WTC11 (cell line): ENCODE data around the gene THAP2. TPM values are rescaled to one million over a fixed set of nuclear protein-coding genes. Genes with fewer than 3 reads are reported as not detected.

Experiments used
- ATAC-seq: fragments of 200-7000 bp; cut with Tn5 transposase; 2 replicates; pipeline ENCODE4 v1.10.0; 2021; ENCODE audit warnings: mild to moderate bottlenecking, moderate library complexity
- CTCF ChIA-PET: fragments of 300-600 bp; sonication (Branson Sonifier 250); formaldehyde crosslinking; loops from one replicate; lab custom pipeline; 2021; ENCODE audit warnings: antibody characterized with exemption; lab: Charles Lee
- POLR2A ChIA-PET: fragments of 350-600 bp; sonication (Branson Sonifier 250); formaldehyde crosslinking; loops from one replicate; lab custom pipeline; 2021; ENCODE audit warnings: antibody characterized with exemption; lab: Charles Lee
- DNase-seq: peaks from one replicate; pipeline ENCODE4 v3.0.0; 2021; ENCODE audit warnings: low spot score
- H3K27ac Mint-ChIP-seq: 2 replicates; pipeline ENCODE4 v1.8.0; 2021; ENCODE audit warnings: mixed read lengths
- H3K27me3 Mint-ChIP-seq: 2 replicates; pipeline ENCODE4 v1.8.0; 2021; ENCODE audit warnings: low read depth, mild to moderate bottlenecking, moderate library complexity, mixed read lengths
- H3K36me3 Mint-ChIP-seq: 2 replicates; pipeline ENCODE4 v1.8.0; 2021; ENCODE audit warnings: mixed read lengths
- H3K4me1 Mint-ChIP-seq: 2 replicates; pipeline ENCODE4 v1.8.0; 2022; ENCODE audit warnings: mixed read lengths
- H3K4me3 Mint-ChIP-seq: 2 replicates; pipeline ENCODE4 v1.8.0; 2021; ENCODE audit warnings: mild to moderate bottlenecking, moderate library complexity, mixed read lengths
- H3K9me3 Mint-ChIP-seq: 2 replicates; pipeline ENCODE4 v1.8.0; 2021; ENCODE audit warnings: mixed read lengths
- AFF4 ChIP-seq: sonication (generic); formaldehyde crosslinking; IDR thresholded peaks from 2 replicates; pipeline ENCODE4 v1.8.1; 2023; ENCODE audit warnings: mild to moderate bottlenecking, missing genetic modification reagents, borderline replicate concordance
- CREB1 ChIP-seq: sonication (generic); formaldehyde crosslinking; IDR thresholded peaks from 2 replicates; pipeline ENCODE4 v1.8.0; 2023; ENCODE audit warnings: mild to moderate bottlenecking, missing genetic modification reagents
- GRHL2 ChIP-seq: fragments of 250-450 bp; sonication (Bioruptor Pico); IDR thresholded peaks from 2 replicates; pipeline ENCODE4 v1.8.0; 2022; ENCODE audit warnings: mild to moderate bottlenecking, moderate library complexity; ENCODE audit not compliant: insufficient replicate concordance, severe bottlenecking
- HMGA2 ChIP-seq: fragments of 250-450 bp; sonication (Bioruptor Pico); IDR thresholded peaks from 2 replicates; pipeline ENCODE4 v1.4.0; 2021; ENCODE audit warnings: mild to moderate bottlenecking, moderate library complexity
- JAZF1 ChIP-seq: fragments of 250-450 bp; sonication (Bioruptor Pico); IDR thresholded peaks from 2 replicates; pipeline ENCODE4 v1.9.0; 2021; ENCODE audit warnings: moderate library complexity, mild to moderate bottlenecking, inconsistent platforms
- JUN ChIP-seq: sonication (generic); formaldehyde crosslinking; IDR thresholded peaks from 2 replicates; pipeline ENCODE4 v1.8.0; 2023; ENCODE audit warnings: mild to moderate bottlenecking, missing genetic modification reagents
- MXD4 ChIP-seq: fragments of 250-450 bp; sonication (Bioruptor Pico); IDR thresholded peaks from 2 replicates; pipeline ENCODE4 v1.8.0; 2021; ENCODE audit warnings: mild to moderate bottlenecking, moderate library complexity, borderline replicate concordance
- NR3C1 ChIP-seq: sonication (generic); formaldehyde crosslinking; conservative IDR thresholded peaks from 2 replicates; pipeline ENCODE4 v1.8.1; 2023; ENCODE audit warnings: low read depth, mild to moderate bottlenecking, missing genetic modification reagents
- OVOL2 ChIP-seq: fragments of 250-450 bp; sonication (Bioruptor Pico); IDR thresholded peaks from 2 replicates; pipeline ENCODE4 v1.9.0; 2021; ENCODE audit warnings: mild to moderate bottlenecking, borderline replicate concordance
- PREB ChIP-seq: sonication (generic); formaldehyde crosslinking; IDR thresholded peaks from 2 replicates; pipeline ENCODE4 v1.8.1; 2022; ENCODE audit warnings: mild to moderate bottlenecking, missing genetic modification reagents, moderate library complexity, borderline replicate concordance
- SP1 ChIP-seq: sonication (generic); formaldehyde crosslinking; conservative IDR thresholded peaks from 2 replicates; pipeline ENCODE4 v1.8.1; 2022; ENCODE audit warnings: missing genetic modification reagents
- STAT6 ChIP-seq: sonication (generic); formaldehyde crosslinking; conservative IDR thresholded peaks from 2 replicates; pipeline ENCODE4 v1.8.1; 2023; ENCODE audit warnings: mild to moderate bottlenecking, low read depth, missing genetic modification reagents, moderate library complexity
- ZNF138 ChIP-seq: sonication (generic); formaldehyde crosslinking; conservative IDR thresholded peaks from 2 replicates; pipeline ENCODE4 v1.8.1; 2022; ENCODE audit warnings: mild to moderate bottlenecking, moderate library complexity, missing genetic modification reagents
- ZNF219 ChIP-seq: sonication (generic); formaldehyde crosslinking; IDR thresholded peaks from 2 replicates; pipeline ENCODE4 v1.8.0; 2023; ENCODE audit warnings: missing genetic modification reagents, mild to moderate bottlenecking, borderline replicate concordance
- total RNA-seq: library from RNA; stranded (reverse); gene quantifications from 3 replicates; pipeline ENCODE4 v1.2.3, GENCODE V29; 2021
- TF ChIP-seq, protein P1 (sequence below): sonication (generic); formaldehyde crosslinking; IDR thresholded peaks from 2 replicates; pipeline ENCODE4 v1.8.1; 2022; ENCODE audit warnings: missing genetic modification reagents, borderline replicate concordance
- TF ChIP-seq, protein P2 (sequence below): sonication (generic); formaldehyde crosslinking; IDR thresholded peaks from 2 replicates; pipeline ENCODE4 v1.8.1; 2022; ENCODE audit warnings: low read depth, mild to moderate bottlenecking, moderate library complexity, missing genetic modification reagents, borderline replicate concordance
- TF ChIP-seq, protein P3 (sequence below): sonication (generic); formaldehyde crosslinking; IDR thresholded peaks from 2 replicates; pipeline ENCODE4 v1.8.0; 2023; ENCODE audit warnings: mild to moderate bottlenecking, missing genetic modification reagents
- TF ChIP-seq, protein P4 (sequence below): sonication (generic); formaldehyde crosslinking; IDR thresholded peaks from 2 replicates; pipeline ENCODE4 v1.8.0; 2022; ENCODE audit warnings: mild to moderate bottlenecking, missing genetic modification reagents

The THAP2 gene
- total RNA-seq, 1 experiment from 2014 or later = 6.4 TPM

DNA sequence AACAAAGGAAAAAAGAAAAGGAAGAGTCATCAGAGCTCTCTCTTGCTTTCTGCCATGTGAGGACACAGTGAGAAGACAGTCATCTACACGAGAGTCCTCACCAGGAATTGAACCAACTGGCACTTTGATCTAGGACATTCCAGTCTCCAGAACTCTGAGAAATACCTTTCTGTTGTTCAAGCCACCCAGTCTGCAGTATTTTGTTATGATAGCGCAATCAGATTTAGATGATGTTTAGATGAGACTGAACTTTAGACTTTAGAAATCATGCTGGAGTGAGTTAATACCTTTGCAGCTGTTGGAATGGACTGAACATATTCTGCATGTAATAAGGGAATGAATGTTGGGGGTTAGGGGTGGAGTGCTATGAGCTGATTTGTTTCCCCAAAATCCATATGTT lies 62.4 kb downstream of the THAP2 start:
- POLR2A ChIA-PET = no interaction called here
- no peak for ATAC-seq
- CTCF ChIA-PET = no interaction called here
- Mint-ChIP-seq H3K27me3 (no peaks in the 10 kb centered on the region), H3K27ac (no peak overlapping the region), H3K36me3 (no peaks in the 10 kb centered on the region), H3K4me1 (peaks cover 4% of the 10 kb centered on the region; the same call in 1 of the 2 replicates), H3K4me3 (no peak overlapping the region), H3K9me3 (peaks cover 5% of the 10 kb centered on the region)
- no peak for TF ChIP-seq ZNF219
- no peak for TF ChIP-seq GRHL2 (CRISPR knock-in tag)
- TF ChIP-seq, protein P1, sequence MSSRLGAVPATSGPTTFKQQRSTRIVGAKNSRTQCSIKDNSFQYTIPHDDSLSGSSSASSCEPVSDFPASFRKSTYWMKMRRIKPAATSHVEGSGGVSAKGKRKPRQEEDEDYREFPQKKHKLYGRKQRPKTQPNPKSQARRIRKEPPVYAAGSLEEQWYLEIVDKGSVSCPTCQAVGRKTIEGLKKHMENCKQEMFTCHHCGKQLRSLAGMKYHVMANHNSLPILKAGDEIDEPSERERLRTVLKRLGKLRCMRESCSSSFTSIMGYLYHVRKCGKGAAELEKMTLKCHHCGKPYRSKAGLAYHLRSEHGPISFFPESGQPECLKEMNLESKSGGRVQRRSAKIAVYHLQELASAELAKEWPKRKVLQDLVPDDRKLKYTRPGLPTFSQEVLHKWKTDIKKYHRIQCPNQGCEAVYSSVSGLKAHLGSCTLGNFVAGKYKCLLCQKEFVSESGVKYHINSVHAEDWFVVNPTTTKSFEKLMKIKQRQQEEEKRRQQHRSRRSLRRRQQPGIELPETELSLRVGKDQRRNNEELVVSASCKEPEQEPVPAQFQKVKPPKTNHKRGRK (CRISPR knock-in tag) = no peak
- TF ChIP-seq CREB1 (CRISPR knock-in tag) = no peak
- TF ChIP-seq, protein P2, sequence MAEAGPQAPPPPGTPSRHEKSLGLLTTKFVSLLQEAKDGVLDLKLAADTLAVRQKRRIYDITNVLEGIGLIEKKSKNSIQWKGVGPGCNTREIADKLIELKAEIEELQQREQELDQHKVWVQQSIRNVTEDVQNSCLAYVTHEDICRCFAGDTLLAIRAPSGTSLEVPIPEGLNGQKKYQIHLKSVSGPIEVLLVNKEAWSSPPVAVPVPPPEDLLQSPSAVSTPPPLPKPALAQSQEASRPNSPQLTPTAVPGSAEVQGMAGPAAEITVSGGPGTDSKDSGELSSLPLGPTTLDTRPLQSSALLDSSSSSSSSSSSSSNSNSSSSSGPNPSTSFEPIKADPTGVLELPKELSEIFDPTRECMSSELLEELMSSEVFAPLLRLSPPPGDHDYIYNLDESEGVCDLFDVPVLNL (CRISPR knock-in tag) = no peak
- no peak for DNase-seq

- POLR2A ChIA-PET = no interaction called here
- H3K27ac Mint-ChIP-seq = no peak overlapping the region
- peaks cover 11% of the 10 kb centered on the region for H3K4me1 Mint-ChIP-seq
- ATAC-seq (no peak), DNase-seq (no peak)
- H3K27me3 Mint-ChIP-seq = no peaks in the 10 kb centered on the region
- CTCF ChIA-PET = no interaction called here
- H3K4me3 Mint-ChIP-seq = no peak overlapping the region
- H3K9me3 Mint-ChIP-seq = peaks cover 5% of the 10 kb centered on the region
- no peaks in the 10 kb centered on the region for H3K36me3 Mint-ChIP-seq
- TF ChIP-seq OVOL2 (CRISPR knock-in tag) (no peak), JUN (CRISPR knock-in tag) (no peak), STAT6 (CRISPR knock-in tag) (no peak), HMGA2 (no peak), ZNF219 (no peak), ZNF138 (CRISPR knock-in tag) (no peak), AFF4 (CRISPR knock-in tag) (no peak), NR3C1 (CRISPR knock-in tag) (no peak), SP1 (CRISPR knock-in tag) (no peak), MXD4 (CRISPR knock-in tag) (no peak), JAZF1 (CRISPR knock-in tag) (no peak), CREB1 (CRISPR knock-in tag) (no peak), PREB (CRISPR knock-in tag) (no peak)
- TF ChIP-seq, protein P3, sequence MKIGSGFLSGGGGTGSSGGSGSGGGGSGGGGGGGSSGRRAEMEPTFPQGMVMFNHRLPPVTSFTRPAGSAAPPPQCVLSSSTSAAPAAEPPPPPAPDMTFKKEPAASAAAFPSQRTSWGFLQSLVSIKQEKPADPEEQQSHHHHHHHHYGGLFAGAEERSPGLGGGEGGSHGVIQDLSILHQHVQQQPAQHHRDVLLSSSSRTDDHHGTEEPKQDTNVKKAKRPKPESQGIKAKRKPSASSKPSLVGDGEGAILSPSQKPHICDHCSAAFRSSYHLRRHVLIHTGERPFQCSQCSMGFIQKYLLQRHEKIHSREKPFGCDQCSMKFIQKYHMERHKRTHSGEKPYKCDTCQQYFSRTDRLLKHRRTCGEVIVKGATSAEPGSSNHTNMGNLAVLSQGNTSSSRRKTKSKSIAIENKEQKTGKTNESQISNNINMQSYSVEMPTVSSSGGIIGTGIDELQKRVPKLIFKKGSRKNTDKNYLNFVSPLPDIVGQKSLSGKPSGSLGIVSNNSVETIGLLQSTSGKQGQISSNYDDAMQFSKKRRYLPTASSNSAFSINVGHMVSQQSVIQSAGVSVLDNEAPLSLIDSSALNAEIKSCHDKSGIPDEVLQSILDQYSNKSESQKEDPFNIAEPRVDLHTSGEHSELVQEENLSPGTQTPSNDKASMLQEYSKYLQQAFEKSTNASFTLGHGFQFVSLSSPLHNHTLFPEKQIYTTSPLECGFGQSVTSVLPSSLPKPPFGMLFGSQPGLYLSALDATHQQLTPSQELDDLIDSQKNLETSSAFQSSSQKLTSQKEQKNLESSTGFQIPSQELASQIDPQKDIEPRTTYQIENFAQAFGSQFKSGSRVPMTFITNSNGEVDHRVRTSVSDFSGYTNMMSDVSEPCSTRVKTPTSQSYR (CRISPR knock-in tag) = no peak
- TF ChIP-seq, protein P4, sequence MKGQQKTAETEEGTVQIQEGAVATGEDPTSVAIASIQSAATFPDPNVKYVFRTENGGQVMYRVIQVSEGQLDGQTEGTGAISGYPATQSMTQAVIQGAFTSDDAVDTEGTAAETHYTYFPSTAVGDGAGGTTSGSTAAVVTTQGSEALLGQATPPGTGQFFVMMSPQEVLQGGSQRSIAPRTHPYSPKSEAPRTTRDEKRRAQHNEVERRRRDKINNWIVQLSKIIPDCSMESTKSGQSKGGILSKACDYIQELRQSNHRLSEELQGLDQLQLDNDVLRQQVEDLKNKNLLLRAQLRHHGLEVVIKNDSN (CRISPR knock-in tag) = no peak
Measured at GRCh38 chr12:71727958-71728357, 63.9 kb downstream of the THAP2 start.
